Activated CD4-positive, alpha-beta T cell treated with anti-CD3 and anti-CD28 coated beads, Interleukin-2, amount 50 U/mL, for 16 hours (primary cell): ENCODE measurements around the gene SCP2D1.
"Not testable (repeated sequence)": the region's sequence is repeated elsewhere in the genome, so short reads cannot be mapped to it uniquely, and the experiment has no call there.

ENCODE experiments used
- DNase-seq: peaks from one replicate; pipeline ENCODE4 v3.0.0-alpha.2; 2020

The SCP2D1 gene

GRCh38 chr20:18813483-18813882 lies at the start of gene SCP2D1:
Gene SCP2D1, plus strand, starts transcription at chr20:18813783. Its CDS starts 33 bp downstream, at chr20:18813816.
- no peak for DNase-seq

GRCh38 chr20:18767676-18768075 lies 45.9 kb upstream of the SCP2D1 start:
- no peak for DNase-seq

GRCh38 chr20:18773566-18773965 lies 40.0 kb upstream of the SCP2D1 start:
- DNase-seq: no peak

- DNase-seq: no peak
Measured at GRCh38 chr20:18774207-18774606, 39.4 kb upstream of the SCP2D1 start.

- DNase-seq: no peak
Measured at GRCh38 chr20:18775633-18776032, 38.0 kb upstream of the SCP2D1 start.

GRCh38 chr20:18778690-18779392 lies 34.7 kb upstream of the SCP2D1 start:
- no peak for DNase-seq

GRCh38 chr20:18780385-18781130 lies 33.0 kb upstream of the SCP2D1 start:
- DNase-seq: no peak

- DNase-seq: no peak
Measured at GRCh38 chr20:18781509-18781908, 32.1 kb upstream of the SCP2D1 start.

GRCh38 chr20:18783385-18783959 lies 30.1 kb upstream of the SCP2D1 start:
- DNase-seq: no peak

GRCh38 chr20:18787046-18787445 lies 26.5 kb upstream of the SCP2D1 start:
- DNase-seq: not testable (repeated sequence)

GRCh38 chr20:18788021-18788420 lies 25.6 kb upstream of the SCP2D1 start:
- no peak for DNase-seq

GRCh38 chr20:18790787-18791186 lies 22.8 kb upstream of the SCP2D1 start:
- no peak for DNase-seq

- peak; percentile 88 for DNase-seq
Measured at GRCh38 chr20:18793625-18794427, 19.8 kb upstream of the SCP2D1 start.

- DNase-seq: no peak
Measured at GRCh38 chr20:18794428-18794787, 19.2 kb upstream of the SCP2D1 start.

GRCh38 chr20:18795366-18795765 lies 18.2 kb upstream of the SCP2D1 start:
- DNase-seq: no peak

GRCh38 chr20:18796282-18796833 lies 17.2 kb upstream of the SCP2D1 start:
- DNase-seq: peak; percentile 43

GRCh38 chr20:18801516-18801915 lies 12.1 kb upstream of the SCP2D1 start:
- no peak for DNase-seq

- no peak for DNase-seq
Measured at GRCh38 chr20:18802012-18802634, 11.5 kb upstream of the SCP2D1 start.

- DNase-seq: no peak
Measured at GRCh38 chr20:18805881-18806280, 7.7 kb upstream of the SCP2D1 start.

- no peak for DNase-seq
Measured at GRCh38 chr20:18808712-18809111, 4.9 kb upstream of the SCP2D1 start.

- DNase-seq: no peak
Measured at GRCh38 chr20:18811186-18811585, 2.4 kb upstream of the SCP2D1 start.

GRCh38 chr20:18811904-18812303 lies 1.7 kb upstream of the SCP2D1 start:
- DNase-seq: no peak
